HTERT RPE-1 (cell line): Measurements from ENCODE around the gene TCP11L1.

Experiments
- in situ Hi-C: fragments of 300-500 bp; cut with MboI; formaldehyde crosslinking; loops from 4 replicates; pipeline ENCODE4 v1.14.3; 2020; ENCODE audit warnings: low sequenced_read_pairs

Gene TCP11L1, protein sequence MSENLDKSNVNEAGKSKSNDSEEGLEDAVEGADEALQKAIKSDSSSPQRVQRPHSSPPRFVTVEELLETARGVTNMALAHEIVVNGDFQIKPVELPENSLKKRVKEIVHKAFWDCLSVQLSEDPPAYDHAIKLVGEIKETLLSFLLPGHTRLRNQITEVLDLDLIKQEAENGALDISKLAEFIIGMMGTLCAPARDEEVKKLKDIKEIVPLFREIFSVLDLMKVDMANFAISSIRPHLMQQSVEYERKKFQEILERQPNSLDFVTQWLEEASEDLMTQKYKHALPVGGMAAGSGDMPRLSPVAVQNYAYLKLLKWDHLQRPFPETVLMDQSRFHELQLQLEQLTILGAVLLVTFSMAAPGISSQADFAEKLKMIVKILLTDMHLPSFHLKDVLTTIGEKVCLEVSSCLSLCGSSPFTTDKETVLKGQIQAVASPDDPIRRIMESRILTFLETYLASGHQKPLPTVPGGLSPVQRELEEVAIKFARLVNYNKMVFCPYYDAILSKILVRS

DNA sequence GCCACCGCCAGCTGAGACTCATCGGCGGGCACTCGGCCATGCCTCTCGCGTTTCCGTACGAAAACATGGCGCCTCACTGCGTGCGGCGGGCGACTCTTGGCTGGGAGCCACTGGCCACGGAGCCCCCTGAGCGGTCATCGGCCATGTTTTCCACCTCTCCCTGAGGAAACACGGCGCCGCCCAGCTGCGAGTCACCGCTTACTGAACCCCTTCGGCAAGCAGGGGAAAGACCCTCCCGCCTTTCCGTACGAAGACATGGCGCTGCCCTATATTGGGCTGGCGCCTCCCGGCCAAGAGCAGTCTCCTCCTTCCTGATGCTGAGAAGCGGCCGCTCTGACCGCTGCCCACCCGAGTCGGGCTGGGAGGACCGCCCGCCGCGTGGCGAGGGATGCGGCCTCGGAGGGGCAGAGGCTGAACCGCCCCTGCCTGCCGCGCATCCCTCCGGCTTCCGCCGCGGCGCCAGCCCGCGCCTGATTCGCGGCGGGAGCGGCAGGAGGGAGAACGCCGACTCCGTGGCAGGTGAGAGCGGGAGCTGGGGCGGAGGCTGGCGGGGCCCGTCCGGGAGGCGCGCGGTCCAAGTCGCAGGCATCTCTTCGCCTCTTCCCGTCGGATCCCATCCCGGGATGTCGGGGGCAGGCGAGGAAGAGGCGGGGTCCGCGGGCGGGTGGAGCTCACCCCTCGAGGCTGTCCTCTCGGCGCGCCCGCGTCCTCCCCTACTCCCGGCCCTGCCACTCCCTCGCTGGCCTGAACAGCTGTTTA is at the start of gene TCP11L1:
Gene TCP11L1 (plus strand): TSS at position 299 of the 759 bp plus-strand sequence. CDS start 4,202 bp downstream, outside the sequence.
- in situ Hi-C loops, result no loop called here

- in situ Hi-C loops, result no loop called here
These were observed 48.9 kb upstream of the TCP11L1 start for GRCh38 chr11:32990481-32990880.

DNA sequence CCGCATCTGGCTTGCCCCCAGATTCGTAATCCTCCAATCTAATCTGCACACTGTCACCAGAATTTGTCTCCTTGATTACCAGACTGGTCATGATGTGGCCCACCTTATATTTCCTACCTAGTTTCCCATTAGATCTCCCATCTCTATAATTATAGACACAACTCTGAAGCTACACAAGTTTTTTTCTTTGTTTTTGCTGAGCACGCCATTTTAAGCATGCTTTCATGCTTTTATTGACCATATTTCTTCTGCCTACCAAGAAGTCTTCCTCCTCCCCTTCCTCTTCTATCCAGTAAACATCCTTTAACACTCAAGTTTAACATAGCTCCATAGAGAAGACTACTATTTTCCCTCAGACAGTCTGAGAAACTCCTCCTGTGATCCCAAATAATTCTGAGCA is 47.9 kb upstream of the TCP11L1 start:
- in situ Hi-C loops, result no loop called here

- in situ Hi-C loops, result no loop called here
These were observed 47.5 kb upstream of the TCP11L1 start for GRCh38 chr11:32991898-32992297.

- in situ Hi-C loops, result no loop called here
These were observed 39.2 kb upstream of the TCP11L1 start for GRCh38 chr11:33000181-33000580.

- in situ Hi-C loops, result no loop called here
These were observed 38.1 kb upstream of the TCP11L1 start for GRCh38 chr11:33001281-33001680.

- in situ Hi-C loops, result no loop called here
These were observed 37.4 kb upstream of the TCP11L1 start for GRCh38 chr11:33001751-33002542.

- in situ Hi-C loops, result no loop called here
These were observed 34.2 kb upstream of the TCP11L1 start for GRCh38 chr11:33005175-33005574.

DNA sequence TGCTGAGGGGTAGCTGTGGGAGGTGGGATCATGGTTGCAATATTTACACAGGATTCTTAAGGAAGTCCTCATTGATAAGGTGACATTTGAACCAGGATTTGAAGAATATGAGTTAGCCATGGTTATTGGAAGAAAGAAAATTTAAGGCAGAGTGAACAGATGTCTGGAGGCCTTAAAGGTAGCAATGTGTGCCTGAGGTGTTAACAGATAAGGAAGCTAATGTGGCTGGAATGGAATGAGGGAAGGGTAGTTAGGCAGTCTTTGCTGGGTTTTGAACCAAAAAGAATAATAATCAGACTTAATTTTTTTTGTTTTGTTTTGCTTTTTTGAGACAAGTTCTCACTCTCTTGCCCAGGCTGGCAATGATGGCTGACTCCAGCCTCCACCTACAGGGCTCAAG is 33.4 kb upstream of the TCP11L1 start:
- in situ Hi-C loops, result no loop called here

DNA sequence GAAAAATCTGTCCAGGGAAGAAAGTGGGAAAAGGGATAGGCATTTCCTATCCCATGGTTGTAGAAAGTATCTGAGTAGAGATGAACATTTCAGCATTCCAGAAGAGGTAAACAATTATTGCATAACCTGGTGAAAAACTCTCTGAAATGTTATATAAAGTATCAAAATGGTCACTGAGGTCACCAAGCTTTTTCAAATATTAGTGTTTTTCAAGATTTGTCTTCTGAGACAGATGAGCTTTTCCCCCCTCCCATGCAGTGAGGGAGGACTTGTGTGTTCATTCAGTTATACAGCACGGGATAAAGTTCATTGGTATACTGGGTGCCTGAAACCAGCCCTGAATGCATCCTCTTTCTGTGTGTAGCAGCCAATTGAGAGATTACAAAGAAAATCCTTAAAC is 25.6 kb upstream of the TCP11L1 start:
- in situ Hi-C loops, result no loop called here

DNA sequence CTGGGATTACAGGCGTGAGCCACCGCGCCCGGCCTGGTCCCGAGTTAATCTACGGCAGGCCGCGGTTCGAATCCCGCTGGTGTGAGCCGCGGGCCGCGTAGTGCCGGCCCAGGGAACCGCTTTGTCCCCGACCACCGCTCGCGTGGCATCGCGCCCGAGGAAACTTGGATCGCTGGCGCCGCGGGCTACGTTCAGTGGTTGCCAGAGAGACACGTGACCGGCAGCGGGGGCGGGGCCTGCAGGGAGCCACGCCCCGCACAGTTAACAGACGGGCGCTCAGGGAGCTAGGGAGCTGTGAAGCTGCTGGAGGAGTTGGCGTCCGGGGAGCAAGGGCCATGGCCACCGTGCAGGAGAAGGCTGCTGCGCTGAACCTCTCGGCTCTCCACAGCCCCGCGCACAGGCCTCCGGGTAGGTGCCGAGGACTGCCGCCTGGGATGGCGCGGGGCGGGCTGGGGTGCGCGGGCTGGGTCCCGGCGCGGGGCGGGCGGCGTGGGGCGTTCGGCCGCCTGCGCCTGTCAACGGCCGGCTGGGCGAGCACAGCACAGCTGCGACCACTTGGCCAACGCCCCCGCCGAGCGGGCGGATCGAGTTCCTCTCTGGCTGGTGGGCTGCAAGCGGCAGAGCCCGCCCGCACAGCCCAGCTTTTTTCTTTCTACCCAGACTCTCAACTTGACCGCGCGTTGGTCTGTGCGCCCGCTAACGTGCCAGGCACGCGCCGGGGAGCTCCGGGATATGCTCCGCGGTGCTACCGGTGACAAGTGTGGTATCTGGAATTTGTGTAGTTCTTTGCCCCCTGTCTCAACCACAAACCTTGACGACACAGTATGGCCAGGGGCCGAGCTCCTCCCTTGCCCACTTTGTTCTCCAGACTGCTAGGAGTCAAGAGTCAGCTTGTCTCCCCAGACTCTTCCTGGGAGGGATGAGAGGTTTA is 23.5 kb upstream of the TCP11L1 start, which contains the start of gene DEPDC7:
Gene DEPDC7 (plus strand): TSS at position 258 of the 931 bp plus-strand sequence. CDS start 78 bp downstream, at position 336.
- in situ Hi-C loops, result no loop called here

- in situ Hi-C loops, result no loop called here
These were observed 22.7 kb upstream of the TCP11L1 start for GRCh38 chr11:33016654-33017053.

GRCh38 chr11:33017478-33017877 is 21.9 kb upstream of the TCP11L1 start:
- in situ Hi-C loops, result no loop called here

DNA sequence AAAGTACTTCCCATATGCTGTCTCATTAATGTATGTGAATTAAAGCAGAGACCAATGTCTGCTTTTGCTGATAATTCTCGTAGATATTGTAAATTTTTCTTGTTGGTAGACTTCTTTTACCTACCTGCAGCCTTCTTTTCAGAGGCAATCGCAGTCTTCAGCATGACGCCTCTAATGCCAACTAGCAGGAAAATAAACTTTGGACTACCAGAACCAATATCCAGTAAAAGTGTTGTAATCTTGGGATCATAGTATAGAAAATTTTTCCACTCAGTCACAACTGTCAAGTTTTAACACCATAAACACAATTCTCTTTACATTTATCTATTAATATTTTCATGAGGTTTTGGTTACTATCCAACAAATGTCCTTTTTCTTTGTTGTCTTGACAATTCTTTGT is 21.4 kb upstream of the TCP11L1 start:
- in situ Hi-C loops, result no loop called here

- in situ Hi-C loops, result no loop called here
These were observed 20.5 kb upstream of the TCP11L1 start for GRCh38 chr11:33018840-33019239.

- in situ Hi-C loops, result no loop called here
These were observed 17.9 kb upstream of the TCP11L1 start for GRCh38 chr11:33021501-33021900.

DNA sequence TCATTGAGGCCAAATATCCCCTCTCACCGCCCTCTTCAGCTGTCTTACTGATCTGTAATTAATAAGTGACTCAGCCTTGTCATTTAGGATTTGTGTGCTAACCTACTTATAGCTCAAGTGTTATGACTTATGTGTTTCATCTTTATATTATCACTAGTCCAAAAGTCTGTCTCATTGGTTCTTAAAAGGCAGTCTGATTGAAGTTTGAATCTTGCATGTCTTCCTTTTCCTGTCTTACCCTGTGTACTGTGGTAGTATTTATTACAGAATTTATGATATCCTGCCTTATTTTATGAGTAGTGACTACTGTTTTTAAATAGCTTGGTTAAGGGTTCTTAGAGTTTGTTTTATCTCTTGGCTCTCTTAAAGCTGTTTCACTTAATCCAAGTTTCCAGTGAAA is 17.4 kb upstream of the TCP11L1 start:
- in situ Hi-C loops, result no loop called here

- in situ Hi-C loops, result no loop called here
These were observed 14.0 kb upstream of the TCP11L1 start for GRCh38 chr11:33025339-33025722.

GRCh38 chr11:33027233-33027632 is 12.1 kb upstream of the TCP11L1 start:
- in situ Hi-C loops, result no loop called here
